Measurements from ENCODE around the gene ATAD2B.

GRCh38 chr2:23828256-23828980, 98.5 kb downstream of the ATAD2B start:
- no peak for TF ChIP-seq CTCF (conservative IDR thresholded peaks at IDR 0.05 in 1 of 2, IDR thresholded peaks at IDR 0.05 in 1 of 2; ENCODE audit: extremely low read depth in 1 of 2, insufficient read depth in 1 of 2, low read depth in 1 of 2, low read length in 2 of 2)
- no peak for TF ChIP-seq EZH2 (IDR thresholded peaks at IDR 0.05; ENCODE audit: borderline replicate concordance, low read length)

All from mammary epithelial cell (primary cell).